T1000 (cell line): ENCODE measurements around the gene ANKRD16.
"Not testable (repeated sequence)": the region's sequence is repeated elsewhere in the genome, so short reads cannot be mapped to it uniquely, and the experiment has no call there.

ENCODE experiments used
- DNase-seq: peaks from one replicate; lab custom pipeline; 2025; ENCODE audit warnings: mixed read lengths; lab: John Stamatoyannopoulos, UW

The ANKRD16 gene

DNA sequence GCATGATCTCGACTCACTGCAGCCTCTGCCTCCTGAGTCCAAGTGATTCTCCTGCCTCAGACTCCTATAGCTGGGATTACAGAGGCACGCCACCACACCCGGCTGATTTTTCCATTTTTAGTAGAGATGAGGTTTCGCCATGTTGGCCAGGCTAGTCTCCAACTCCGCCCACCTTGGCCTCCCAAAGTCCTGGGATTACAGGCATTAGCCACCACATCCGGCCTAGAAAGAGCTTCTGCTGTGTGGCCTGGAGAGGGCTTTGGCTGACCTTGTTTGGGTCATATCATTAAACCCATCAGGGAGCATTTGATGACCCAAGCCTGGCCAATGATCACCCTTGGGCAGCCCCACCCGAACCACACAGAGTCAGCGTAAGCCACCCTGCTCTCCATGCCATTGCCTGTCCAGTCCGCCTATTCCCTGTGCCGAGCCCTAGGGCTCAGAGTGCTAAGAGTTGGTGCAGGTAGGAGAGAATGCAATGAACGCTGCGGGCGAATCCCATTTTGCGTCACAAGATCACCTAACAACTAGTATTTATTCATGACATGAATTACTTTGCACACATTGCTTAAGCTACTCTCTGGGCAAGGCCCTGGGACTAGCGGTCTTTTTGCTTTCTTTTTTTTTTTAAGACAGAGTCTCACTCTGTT lies 54.1 kb downstream of the ANKRD16 start:
- no peak for DNase-seq

- no peak for DNase-seq
Measured at GRCh38 chr10:5833814-5834213, 55.9 kb downstream of the ANKRD16 start.

GRCh38 chr10:5832946-5833345 lies 56.7 kb downstream of the ANKRD16 start:
- DNase-seq: no peak

DNA sequence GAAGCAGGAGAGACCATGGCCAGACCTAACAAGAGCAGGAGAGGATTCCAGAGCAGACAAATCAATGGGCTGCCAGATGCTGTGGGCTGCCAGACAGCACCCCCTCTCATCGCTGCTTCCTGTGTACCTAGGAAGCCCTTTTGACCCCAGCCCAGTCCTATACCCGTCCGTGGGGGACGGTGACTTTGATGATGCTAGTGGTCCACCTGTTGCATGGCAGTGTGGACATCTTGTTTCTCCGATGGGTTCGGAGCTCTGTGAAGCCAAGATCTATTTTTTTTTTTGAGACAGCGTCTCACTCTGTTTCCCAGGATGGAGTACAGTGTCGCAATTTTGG lies 58.3 kb downstream of the ANKRD16 start:
- DNase-seq: no peak

DNA sequence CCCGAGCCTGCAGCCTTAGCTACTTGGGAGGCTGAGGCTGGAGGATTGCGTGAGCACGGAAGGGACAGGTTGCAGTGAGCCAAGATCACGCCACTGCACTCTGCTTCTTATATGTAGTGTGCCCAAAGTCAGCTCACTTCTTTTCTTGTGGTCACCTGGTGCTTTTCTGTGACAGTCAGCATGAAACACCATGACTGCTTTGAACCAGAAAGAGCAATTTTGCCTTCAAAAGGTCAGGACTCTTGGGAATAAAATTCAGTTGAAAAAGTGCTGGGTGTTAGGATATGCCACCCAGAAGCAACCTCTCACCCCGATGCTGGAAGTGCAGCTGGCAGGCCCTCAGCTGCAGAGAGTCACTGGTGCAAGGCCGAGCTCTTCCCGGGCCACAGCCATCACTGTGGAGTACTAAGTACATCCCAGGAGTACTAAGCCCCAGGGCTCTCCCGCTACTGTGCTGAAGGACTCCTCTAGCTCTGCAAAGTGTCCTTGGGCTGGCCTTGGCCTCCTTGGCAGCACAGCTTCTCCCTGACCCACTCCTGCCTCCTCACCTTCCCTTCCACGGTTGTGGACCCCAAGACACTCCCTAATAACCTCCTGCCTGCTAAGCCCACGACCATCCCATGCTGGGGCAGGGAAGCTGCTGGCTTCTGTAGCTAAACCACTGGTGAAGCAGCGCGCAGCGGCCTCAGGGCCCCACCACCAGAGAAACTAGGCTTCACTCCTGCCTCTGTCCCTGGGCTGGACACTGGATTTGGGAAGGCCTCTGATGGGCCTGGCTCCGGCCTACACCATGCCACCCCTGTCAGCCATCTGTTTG lies 58.9 kb downstream of the ANKRD16 start:
- no peak for DNase-seq

- DNase-seq: no peak
Measured at GRCh38 chr10:5829267-5829666, 60.4 kb downstream of the ANKRD16 start.

GRCh38 chr10:5828725-5829124 lies 61.0 kb downstream of the ANKRD16 start:
- DNase-seq: no peak

DNA sequence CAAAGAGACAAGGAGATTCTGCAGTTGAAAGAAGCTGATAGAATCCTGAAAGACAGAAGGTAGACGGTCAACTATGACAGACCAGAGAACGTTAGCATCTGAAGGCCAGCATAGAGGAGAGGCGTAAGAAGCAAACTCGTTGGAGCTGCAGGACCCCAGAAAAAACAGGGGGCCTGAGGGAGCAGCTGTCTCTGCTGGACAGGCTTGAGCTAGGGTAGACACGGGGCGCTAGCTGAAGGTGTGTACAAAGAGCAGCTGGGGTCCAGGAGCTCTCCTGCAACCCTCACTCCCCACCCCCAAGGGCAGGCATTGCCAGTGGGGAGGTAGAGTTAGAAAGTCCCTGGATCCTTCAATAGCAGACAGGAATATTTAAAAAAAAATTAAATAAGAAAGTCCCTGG lies 61.9 kb downstream of the ANKRD16 start:
- DNase-seq: no peak

- DNase-seq: not testable (repeated sequence)
Measured at GRCh38 chr10:5826511-5826910, 63.2 kb downstream of the ANKRD16 start.

GRCh38 chr10:5818894-5819293 lies 70.8 kb downstream of the ANKRD16 start:
- DNase-seq: no peak

DNA sequence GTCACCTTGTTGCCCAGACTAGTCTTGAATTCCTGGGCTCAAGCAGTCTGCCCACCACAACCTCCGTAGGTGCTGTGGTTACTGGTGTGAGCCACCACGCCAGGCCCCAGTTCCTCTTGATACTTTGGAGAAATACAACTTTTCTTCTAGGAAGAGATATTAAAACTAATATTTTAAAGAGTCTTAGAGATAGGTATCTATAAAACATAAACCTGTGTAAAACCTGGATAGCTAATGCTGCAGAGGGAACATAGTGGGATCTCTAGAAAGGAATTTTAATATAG lies 71.7 kb downstream of the ANKRD16 start:
- DNase-seq: no peak

DNA sequence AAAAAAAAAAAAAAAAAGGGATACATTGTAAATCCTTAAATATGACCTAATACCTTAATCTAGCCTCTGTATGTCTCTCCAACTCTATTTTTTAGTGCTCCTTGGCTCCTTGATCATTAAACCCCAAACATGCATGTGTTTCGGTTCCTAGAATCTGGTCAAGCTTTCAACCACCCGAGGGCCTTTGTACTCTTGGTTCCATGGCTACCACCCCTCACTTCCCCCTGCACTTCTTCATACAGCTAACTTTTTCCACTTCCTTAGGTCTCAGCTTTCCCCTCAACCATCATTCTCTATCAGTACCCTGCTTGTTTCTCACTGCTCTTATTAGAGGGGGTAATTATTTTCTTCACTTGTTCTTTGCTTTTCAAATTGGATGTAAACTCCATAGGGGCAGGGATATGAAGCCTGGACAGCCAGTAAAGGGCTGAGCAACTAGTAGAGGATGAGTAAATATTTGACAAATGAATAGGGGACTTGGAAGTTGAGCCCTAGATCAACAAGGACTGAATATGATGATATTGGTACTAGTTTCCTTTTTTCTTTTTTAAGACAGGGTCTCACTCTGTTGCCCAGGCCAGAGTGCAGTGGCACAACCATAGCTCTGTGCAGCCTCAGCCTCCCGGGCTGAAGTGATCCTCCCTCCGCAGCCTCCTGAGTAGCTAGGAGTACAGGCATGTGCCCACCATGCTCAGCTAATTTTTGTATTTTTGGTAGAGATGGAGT lies 72.2 kb downstream of the ANKRD16 start:
- DNase-seq: no peak

DNA sequence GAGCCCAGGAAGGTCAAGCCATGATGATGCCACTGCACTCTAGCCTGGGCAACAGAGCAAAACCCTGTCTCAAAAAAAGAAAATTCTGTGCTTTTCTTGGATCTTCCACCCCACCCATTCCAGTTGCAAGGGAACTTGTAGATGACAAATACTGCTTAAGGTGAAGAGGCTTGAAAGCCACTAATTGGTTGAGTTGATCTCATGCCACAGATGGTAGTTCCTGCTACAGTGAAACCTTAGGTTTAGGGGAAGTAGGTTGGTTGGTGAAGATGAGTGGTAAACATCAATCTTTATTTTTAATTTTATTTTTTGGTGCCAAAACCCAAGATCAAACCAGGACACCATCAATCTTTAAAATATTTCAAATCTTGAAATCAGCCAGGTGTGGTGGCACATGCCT lies 73.5 kb downstream of the ANKRD16 start:
- no peak for DNase-seq

DNA sequence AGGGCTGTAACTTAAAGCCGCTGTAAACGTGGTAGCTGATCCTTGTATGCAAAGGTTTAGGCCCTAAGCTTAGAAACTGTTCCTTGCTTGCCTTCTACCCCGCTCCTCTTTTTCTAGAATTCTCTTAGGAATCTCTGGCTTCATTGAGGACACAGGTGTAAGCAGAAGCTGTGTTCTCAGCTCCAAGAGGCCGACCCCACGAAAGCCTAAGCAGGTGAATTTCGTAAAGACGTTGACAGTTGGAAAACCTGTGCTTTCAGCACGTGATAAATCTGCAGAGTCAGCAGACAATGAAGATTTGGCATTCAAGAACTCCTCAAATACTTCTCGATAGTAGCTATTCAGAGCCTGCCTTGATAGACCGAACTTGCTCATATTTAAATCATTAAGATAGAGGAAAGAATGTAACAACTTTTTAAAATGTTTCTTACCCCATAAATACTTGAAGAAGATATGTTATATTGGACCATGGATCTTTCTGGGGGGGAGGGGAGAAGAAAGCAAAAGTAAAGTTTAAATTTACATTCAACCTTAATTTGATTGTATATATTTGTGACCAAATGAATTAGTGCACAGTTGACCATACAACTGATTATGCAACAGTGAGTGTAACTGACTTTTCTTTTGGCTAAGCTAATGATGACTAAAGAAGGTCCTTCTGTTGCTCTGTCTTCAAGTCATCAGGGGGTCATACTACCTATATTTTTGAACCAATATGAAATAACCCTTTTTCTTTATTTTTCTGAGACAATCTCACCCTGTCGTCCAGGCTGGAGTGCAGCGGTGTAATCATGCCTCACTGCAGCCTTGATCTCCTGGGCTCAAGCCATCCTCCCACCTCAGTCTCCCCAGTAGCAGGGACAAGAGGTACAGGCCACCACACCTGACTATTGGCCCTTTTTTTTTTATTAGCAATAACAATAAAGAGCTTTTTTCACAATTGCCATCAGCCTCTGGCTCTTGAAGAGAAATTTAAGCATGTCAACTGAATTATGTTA lies 75.3 kb downstream of the ANKRD16 start:
- no peak for DNase-seq

GRCh38 chr10:5813341-5814109 lies 76.2 kb downstream of the ANKRD16 start, which contains the start of gene GDI2:
TSS of gene GDI2 (minus strand) at chr10:5813434. CDS start at chr10:5813258, 176 bp downstream.
- peak; percentile 85 for DNase-seq

- DNase-seq: no peak
Measured at GRCh38 chr10:5813091-5813340, 76.7 kb downstream of the ANKRD16 start.

DNA sequence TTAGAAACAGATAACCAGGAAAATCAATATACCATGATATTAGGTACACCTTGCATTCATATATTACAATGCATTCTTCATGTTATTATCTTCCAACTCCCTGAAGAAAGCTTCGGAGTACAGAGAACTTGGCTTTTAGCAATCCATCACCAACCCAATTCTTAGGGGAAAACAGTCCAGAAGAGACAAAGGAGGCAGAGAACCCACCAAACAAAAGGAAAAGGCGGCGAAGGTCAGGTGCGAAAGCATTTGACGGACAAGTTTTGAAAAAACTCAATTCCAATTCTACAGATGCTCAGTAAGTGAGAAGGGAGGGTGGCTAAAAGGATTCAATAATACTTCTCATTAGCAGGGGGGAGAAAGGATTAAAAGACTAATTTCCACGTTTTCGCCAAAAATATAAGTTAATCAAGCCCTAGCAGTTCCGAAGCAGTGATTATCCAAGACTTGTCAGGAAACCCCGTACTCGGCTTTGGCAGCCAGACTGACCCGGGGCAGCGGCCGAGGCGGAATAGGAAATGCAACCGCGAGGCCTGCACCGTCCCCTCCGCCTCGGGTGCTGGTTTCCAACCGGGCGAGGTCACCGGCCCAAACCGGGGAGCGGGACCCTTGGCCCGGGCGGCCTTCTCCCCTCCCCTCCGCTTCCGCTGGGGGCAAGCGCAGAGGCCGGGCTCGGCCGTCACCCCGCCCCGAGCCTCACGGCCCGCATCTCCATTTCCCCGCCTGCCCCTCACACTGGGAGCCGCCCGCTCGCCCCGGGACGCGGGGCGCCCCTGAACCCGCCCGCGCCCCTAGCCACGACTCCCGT lies 77.2 kb downstream of the ANKRD16 start:
- DNase-seq: no peak
